Suppressor macrophage (primary cell): ENCODE results near the gene FTL.
"Not testable (repeated sequence)": the region's sequence is repeated elsewhere in the genome, so short reads cannot be mapped to it uniquely, and the experiment has no call there.

Source experiments
- DNase-seq, 4 experiments: peaks; one replicate each; pipeline ENCODE4 v3.0.0-alpha.2; 2020 to 2022
- total RNA-seq, 17 experiments: gene quantifications; one replicate each; lab custom pipeline; 2026; ENCODE audit warnings: mixed read lengths in 6 of 17, inconsistent platforms in 3 of 17; lab: John Stamatoyannopoulos, UW

FTL gene
- total RNA-seq: 13,178 to 25,076 (median 20,199) reads per million in 17 experiments

GRCh38 chr19:48965040-48965805, at the start of gene FTL:
Gene FTL, plus strand, starts transcription at chr19:48965309. Its CDS starts 199 bp downstream, at chr19:48965508.
- peak; percentile 99 for DNase-seq

GRCh38 chr19:48915757-48916156, 49.4 kb upstream of the FTL start:
- DNase-seq: no peak

- DNase-seq: no peak
Measured at GRCh38 chr19:48918071-48918470, 47.0 kb upstream of the FTL start.

GRCh38 chr19:48918801-48919247, 46.3 kb upstream of the FTL start:
- peak in 1 of 4 experiments; percentile 32 for DNase-seq

GRCh38 chr19:48919271-48919670, 45.8 kb upstream of the FTL start:
- DNase-seq: not testable (repeated sequence)

GRCh38 chr19:48920949-48921348, 44.2 kb upstream of the FTL start:
- DNase-seq: no peak

- DNase-seq: no peak
Measured at GRCh38 chr19:48921721-48922500, 43.2 kb upstream of the FTL start.

- DNase-seq: no peak
Measured at GRCh38 chr19:48922548-48923490, 42.3 kb upstream of the FTL start.

GRCh38 chr19:48925240-48925843, 39.8 kb upstream of the FTL start:
- peak in 1 of 4 experiments; percentile 49 for DNase-seq

- not testable (repeated sequence) for DNase-seq
Measured at GRCh38 chr19:48925890-48926289, 39.2 kb upstream of the FTL start.

GRCh38 chr19:48926909-48927308, 38.2 kb upstream of the FTL start:
- peak; percentile 89 to 98 (median 94) for DNase-seq

- DNase-seq: peak; percentile 47 to 78 (median 74)
Measured at GRCh38 chr19:48927692-48928091, 37.4 kb upstream of the FTL start.

GRCh38 chr19:48928164-48929025, 36.7 kb upstream of the FTL start:
- DNase-seq: no peak

GRCh38 chr19:48933382-48933932, 31.7 kb upstream of the FTL start, which contains the start of gene DHDH:
Gene DHDH, plus strand, starts transcription at chr19:48933699. Its CDS starts 23 bp downstream, at chr19:48933722.
- peak; percentile 69 to 87 (median 83) for DNase-seq

- DNase-seq: peak in 1 of 4 experiments; percentile 36
Measured at GRCh38 chr19:48934837-48935236, 30.3 kb upstream of the FTL start.

- DNase-seq: no peak
Measured at GRCh38 chr19:48935864-48936263, 29.2 kb upstream of the FTL start.

GRCh38 chr19:48938256-48938655, 26.9 kb upstream of the FTL start:
- DNase-seq: no peak

GRCh38 chr19:48940902-48941301, 24.2 kb upstream of the FTL start:
- no peak for DNase-seq

GRCh38 chr19:48943081-48943480, 22.0 kb upstream of the FTL start:
- no peak for DNase-seq

GRCh38 chr19:48945415-48945814, 19.7 kb upstream of the FTL start:
- no peak for DNase-seq
